Measurements from ENCODE around the gene TMEM233.

TMEM233 gene

GRCh38 chr12:119661882-119662281 lies 68.3 kb downstream of the TMEM233 start:
- no peak for TF ChIP-seq CTCF (IDR thresholded peaks at IDR 0.05; ENCODE audit: low read depth, low read length)
- H3K4me3 ChIP-seq (ENCODE audit: low read depth, low read length): no peak overlapping the region
- in situ Hi-C loops (cut with HindIII; ENCODE audit: low sequenced_read_pairs): no loop called here
- no peak for DNase-seq (ENCODE audit: low read depth, low spot score)

DNA sequence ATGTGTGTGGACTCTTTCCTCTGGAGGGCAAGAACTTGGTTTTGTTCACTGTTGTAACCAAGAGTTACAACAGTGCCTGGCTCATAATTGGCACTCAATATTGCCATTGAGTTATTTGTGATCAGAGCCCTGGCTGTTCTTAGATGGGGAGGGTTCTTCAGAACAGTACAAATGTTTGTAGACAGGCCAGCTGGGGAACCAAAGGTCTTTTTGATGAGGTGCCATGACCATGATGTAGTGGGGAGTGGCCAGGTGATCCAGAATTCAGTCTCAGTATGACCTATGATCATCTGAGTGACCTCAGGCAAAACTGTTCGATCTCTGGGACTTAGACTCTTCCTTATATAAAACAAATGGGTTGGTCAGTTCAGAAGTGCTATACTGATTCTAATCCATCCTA lies 71.1 kb downstream of the TMEM233 start:
- TF ChIP-seq CTCF (IDR thresholded peaks at IDR 0.05; ENCODE audit: low read depth, low read length): no peak
- no peak overlapping the region for H3K4me3 ChIP-seq (ENCODE audit: low read depth, low read length)
- no peak for DNase-seq (ENCODE audit: low read depth, low spot score)
- in situ Hi-C loops (cut with HindIII; ENCODE audit: low sequenced_read_pairs): no loop called here

DNA sequence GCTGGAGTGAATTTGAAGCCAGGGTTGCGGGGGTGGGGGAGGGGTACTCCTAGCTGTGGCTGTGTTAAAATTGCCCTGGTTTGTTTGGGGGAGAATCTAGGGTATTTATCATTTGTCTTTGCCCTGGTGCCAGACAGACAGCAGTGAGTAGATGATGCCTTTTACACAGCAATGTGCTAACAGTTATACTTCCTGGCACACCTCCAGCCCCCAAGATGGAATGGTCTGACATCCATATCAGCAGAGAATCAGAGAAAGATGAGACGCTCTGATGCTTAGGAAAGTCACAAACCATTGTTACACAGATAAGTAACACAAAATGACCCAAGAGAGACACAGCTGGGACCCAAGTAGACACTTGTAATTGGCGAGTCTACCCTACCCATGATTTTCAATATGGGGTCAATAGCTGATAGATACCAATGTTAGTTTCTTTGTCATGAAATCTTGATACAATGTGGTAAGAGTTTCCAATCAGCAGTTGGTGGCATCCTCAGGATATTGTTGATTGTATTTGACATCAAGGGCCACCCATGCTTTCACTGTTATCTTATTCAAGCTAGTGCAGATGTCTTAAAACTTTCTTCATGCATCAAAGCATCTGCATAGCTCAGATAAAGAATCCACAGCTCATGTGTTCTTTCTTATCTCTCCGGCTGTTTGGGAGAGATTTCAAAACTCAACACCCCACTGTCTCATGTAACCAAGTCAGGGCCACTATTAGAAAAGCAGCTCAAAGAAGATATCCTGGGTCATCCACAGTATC lies 71.8 kb downstream of the TMEM233 start:
- TF ChIP-seq CTCF (IDR thresholded peaks at IDR 0.05; ENCODE audit: low read depth, low read length): no peak
- in situ Hi-C loops (cut with HindIII; ENCODE audit: low sequenced_read_pairs): no loop called here
- no peak for DNase-seq (ENCODE audit: low read depth, low spot score)
- H3K4me3 ChIP-seq (ENCODE audit: low read depth, low read length): no peak overlapping the region

DNA sequence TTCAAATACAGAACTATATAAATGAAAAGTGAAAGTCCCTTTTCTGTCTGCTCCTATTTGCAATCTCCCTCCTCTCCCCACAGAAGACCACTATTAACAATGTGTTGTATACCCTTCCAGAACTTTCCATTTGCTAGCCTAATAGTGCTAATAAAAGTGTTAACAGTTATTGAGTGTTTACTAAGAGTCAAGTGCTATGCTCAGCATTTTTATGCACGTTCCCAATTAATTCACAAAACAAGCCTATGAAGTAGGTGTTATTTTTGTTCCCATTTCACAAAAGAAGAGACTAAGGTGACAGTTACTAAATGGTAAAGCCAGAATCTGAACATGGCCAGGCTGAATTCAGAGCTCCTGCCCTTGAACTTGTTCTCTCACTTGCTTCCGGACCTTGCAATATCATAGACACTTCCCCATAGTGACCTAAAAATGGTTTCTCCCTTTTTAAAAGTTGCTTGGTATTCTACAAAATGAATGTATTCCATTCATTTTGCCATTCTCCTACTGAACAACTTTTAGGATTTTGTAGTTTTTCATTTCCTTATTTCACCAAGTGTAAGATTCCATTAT lies 72.7 kb downstream of the TMEM233 start:
- H3K4me3 ChIP-seq (ENCODE audit: low read depth, low read length): no peak overlapping the region
- no peak for DNase-seq (ENCODE audit: low read depth, low spot score)
- TF ChIP-seq CTCF (IDR thresholded peaks at IDR 0.05; ENCODE audit: low read depth, low read length): no peak
- in situ Hi-C loops (cut with HindIII; ENCODE audit: low sequenced_read_pairs): no loop called here

- no peak for DNase-seq (ENCODE audit: low read depth, low spot score)
- peak overlapping the region; percentile 99 for H3K4me3 ChIP-seq (ENCODE audit: low read depth, low read length)
- no peak for TF ChIP-seq CTCF (IDR thresholded peaks at IDR 0.05; ENCODE audit: low read depth, low read length)
- in situ Hi-C loops (cut with HindIII; ENCODE audit: low sequenced_read_pairs): no loop called here
These were observed 73.5 kb downstream of the TMEM233 start for GRCh38 chr12:119666900-119667576.

DNA sequence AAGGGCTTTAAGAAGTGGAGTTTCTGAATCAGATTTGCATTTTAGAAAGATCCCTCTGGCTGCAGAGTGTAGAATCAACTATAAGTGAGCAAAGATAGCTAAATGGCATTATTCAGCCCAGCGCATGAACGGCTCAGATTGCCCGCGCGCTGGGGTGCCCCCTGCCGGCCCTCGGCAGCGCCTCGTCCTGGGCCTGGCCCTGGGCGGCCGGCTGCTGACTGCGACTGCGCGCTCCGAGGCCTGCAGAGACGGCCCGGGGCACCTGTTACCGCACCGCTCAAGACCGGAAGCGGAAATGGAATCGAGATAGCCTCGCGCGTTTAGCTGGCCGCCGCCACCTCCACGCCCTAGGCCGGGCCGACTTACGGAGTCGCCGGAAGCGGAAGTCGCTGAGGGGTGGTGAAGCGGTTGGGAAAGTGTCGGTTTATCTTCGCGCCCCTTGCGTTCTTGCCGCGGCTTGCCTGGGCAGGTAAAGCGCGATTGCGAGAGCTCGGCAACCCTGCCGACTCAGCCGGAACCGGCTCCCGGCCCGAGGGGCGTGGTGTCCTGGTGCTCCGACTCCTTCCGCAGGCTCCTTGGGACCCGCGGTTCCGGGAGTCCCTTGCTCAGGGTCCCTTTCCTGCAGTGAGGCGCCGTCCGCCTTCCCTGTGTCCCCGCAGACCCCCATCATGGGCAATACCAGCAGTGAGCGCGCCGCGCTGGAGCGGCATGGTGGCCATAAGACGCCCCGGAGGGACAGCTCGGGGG lies 74.2 kb downstream of the TMEM233 start, which contains the start of gene PRKAB1:
TSS of gene PRKAB1 (plus strand) at position 557 of the 747 bp plus-strand sequence. CDS start at position 669, 112 bp downstream.
- peak; percentile 98 for DNase-seq (ENCODE audit: low read depth, low spot score)
- in situ Hi-C loops (cut with HindIII; ENCODE audit: low sequenced_read_pairs): no loop called here
- TF ChIP-seq CTCF (IDR thresholded peaks at IDR 0.05; ENCODE audit: low read depth, low read length): peak; percentile 85
- peak within 1 kb of the TSS; percentile 99 for H3K4me3 ChIP-seq (ENCODE audit: low read depth, low read length)

Data from astrocyte of the spinal cord (primary cell).